Measurements from ENCODE around the gene TMEM63B. TPM values are rescaled to one million over a fixed set of nuclear protein-coding genes. Genes with fewer than 3 reads are reported as not detected.
A peak's percentile ranks its signal among the peaks of the same experiment; 100 is the strongest.
"Not testable (repeated sequence)": the region's sequence is repeated elsewhere in the genome, so short reads cannot be mapped to it uniquely, and the experiment has no call there.

Gene TMEM63B
- total RNA-seq, 2 experiments from 2014 or later, result 7.8 to 8.3 TPM

- intact Hi-C loops (cut with micrococcal nuclease), result no loop called here
- Mint-ChIP-seq H3K4me3 (no peak overlapping the region), H3K27me3 (ENCODE audit: low read depth) (no peaks in the 10 kb centered on the region), H3K9me3 (no peaks in the 10 kb centered on the region), H3K4me1 (ENCODE audit: low read depth) (no peaks in the 10 kb centered on the region), H3K27ac (no peak overlapping the region), H3K36me3 (ENCODE audit: low read depth) (no peaks in the 10 kb centered on the region)
- no peak for DNase-seq
- CTCF ChIA-PET, result interaction anchor here (0.9 kb wide), 1 partner anchor 9 kb away, joined by 4 read pairs; no protein-coding TSS in a partner anchor
These were observed 40.3 kb upstream of the TMEM63B start for GRCh38 chr6:44086931-44087574.

- DNase-seq, result no peak
- Mint-ChIP-seq H3K4me3 (no peak overlapping the region), H3K4me1 (ENCODE audit: low read depth) (no peaks in the 10 kb centered on the region), H3K27me3 (ENCODE audit: low read depth) (no peaks in the 10 kb centered on the region), H3K9me3 (no peaks in the 10 kb centered on the region), H3K27ac (no peak overlapping the region), H3K36me3 (ENCODE audit: low read depth) (no peaks in the 10 kb centered on the region)
- CTCF ChIA-PET, result no interaction called here
- intact Hi-C loops (cut with micrococcal nuclease), result no loop called here
These were observed 39.7 kb upstream of the TMEM63B start for GRCh38 chr6:44087623-44088022.

DNA sequence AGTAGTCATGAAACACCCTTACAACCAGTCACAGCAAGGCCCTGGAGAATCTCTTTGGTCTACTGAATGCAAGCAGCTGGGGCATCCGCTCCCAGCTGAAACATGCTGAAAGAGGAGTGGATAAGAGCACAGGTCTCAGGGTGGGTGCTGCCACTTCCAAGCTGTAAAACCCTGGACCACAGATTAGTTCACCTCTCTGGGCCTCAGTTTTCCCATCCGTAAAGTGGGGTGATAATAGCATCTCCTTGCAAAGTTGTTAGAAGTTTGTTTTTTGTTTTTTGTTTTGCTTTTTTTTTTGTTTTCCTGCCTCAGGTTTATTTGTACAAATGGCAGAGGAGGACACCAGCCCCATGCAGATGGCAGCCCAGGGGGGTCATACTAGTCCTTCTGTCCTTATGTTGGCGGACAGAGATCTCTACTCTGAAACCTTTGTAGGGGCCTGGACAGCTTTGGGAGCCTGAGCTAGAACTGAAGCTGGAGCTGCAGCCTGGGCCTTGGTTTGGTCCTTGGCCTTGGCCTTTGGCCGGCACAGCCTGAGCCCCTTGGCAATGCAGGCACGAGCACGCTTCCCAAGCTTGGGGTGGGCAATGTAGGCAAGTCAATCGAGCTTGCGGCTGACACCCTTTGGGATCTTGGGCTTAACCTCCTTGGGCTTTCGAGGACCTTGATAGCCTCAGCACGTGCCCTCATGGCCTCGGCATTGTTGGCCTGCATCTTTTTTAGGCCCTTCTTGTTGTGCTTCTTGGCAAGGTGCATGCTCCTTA lies 38.3 kb upstream of the TMEM63B start:
- no peak overlapping the region for H3K4me3 Mint-ChIP-seq
- no peaks in the 10 kb centered on the region for H3K4me1 Mint-ChIP-seq (ENCODE audit: low read depth)
- H3K27me3 Mint-ChIP-seq (ENCODE audit: low read depth), result no peaks in the 10 kb centered on the region

GRCh38 chr6:44090465-44090864 lies 36.9 kb upstream of the TMEM63B start:
- no peak for DNase-seq
- H3K27ac Mint-ChIP-seq, result no peak overlapping the region
- CTCF ChIA-PET, result interaction anchor here (1.5 kb wide), 1 partner anchor 12 kb away, joined by 3 read pairs; no protein-coding TSS in a partner anchor
- no peaks in the 10 kb centered on the region for H3K9me3 Mint-ChIP-seq
- H3K27me3 Mint-ChIP-seq (ENCODE audit: low read depth), result no peaks in the 10 kb centered on the region
- no peak overlapping the region for H3K4me3 Mint-ChIP-seq
- H3K4me1 Mint-ChIP-seq (ENCODE audit: low read depth), result no peaks in the 10 kb centered on the region
- H3K36me3 Mint-ChIP-seq (ENCODE audit: low read depth), result no peaks in the 10 kb centered on the region
- intact Hi-C loops (cut with micrococcal nuclease), result no loop called here

More for the DNA sequence above, 38.3 kb upstream of the TMEM63B start:
- intact Hi-C loops (cut with micrococcal nuclease), result no loop called here
- no peak overlapping the region for H3K27ac Mint-ChIP-seq
- no peaks in the 10 kb centered on the region for H3K9me3 Mint-ChIP-seq
- H3K36me3 Mint-ChIP-seq (ENCODE audit: low read depth), result no peaks in the 10 kb centered on the region
- no peak for DNase-seq
- CTCF ChIA-PET, result interaction anchor here (0.6 to 1.5 kb wide), 2 partner anchors 10 to 349 kb away, joined by 3 to 5 read pairs; no protein-coding TSS in a partner anchor

DNA sequence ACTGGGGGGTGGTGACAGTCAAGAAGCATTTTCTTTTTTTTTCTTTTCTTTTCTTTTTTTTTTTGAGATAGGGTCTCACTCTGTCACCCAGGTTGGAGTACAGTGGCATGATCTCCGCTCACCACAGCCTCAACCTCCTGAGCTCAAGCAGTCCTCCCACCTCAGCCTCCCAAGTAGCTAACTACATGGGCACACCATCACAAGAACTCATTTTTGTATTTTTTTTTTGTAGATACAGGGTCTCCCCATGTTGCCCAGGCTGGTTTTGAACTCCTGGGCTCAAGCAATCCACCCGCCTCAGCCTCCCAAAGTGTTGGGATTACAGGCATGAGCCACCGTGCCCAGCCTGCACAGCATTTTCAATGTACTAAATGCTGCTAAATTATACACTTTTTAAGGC lies 36.0 kb upstream of the TMEM63B start:
- H3K27ac Mint-ChIP-seq; intact Hi-C loops (cut with micrococcal nuclease); DNase-seq; H3K4me1 Mint-ChIP-seq (ENCODE audit: low read depth); H3K4me3 Mint-ChIP-seq; H3K36me3 Mint-ChIP-seq (ENCODE audit: low read depth); H3K9me3 Mint-ChIP-seq; H3K27me3 Mint-ChIP-seq (ENCODE audit: low read depth): not testable (repeated sequence)
- CTCF ChIA-PET, result interaction anchor here (0.7 to 0.9 kb wide), 3 partner anchors 60 to 1795 kb away, joined by 3 to 5 read pairs (median 4); no protein-coding TSS in a partner anchor

DNA sequence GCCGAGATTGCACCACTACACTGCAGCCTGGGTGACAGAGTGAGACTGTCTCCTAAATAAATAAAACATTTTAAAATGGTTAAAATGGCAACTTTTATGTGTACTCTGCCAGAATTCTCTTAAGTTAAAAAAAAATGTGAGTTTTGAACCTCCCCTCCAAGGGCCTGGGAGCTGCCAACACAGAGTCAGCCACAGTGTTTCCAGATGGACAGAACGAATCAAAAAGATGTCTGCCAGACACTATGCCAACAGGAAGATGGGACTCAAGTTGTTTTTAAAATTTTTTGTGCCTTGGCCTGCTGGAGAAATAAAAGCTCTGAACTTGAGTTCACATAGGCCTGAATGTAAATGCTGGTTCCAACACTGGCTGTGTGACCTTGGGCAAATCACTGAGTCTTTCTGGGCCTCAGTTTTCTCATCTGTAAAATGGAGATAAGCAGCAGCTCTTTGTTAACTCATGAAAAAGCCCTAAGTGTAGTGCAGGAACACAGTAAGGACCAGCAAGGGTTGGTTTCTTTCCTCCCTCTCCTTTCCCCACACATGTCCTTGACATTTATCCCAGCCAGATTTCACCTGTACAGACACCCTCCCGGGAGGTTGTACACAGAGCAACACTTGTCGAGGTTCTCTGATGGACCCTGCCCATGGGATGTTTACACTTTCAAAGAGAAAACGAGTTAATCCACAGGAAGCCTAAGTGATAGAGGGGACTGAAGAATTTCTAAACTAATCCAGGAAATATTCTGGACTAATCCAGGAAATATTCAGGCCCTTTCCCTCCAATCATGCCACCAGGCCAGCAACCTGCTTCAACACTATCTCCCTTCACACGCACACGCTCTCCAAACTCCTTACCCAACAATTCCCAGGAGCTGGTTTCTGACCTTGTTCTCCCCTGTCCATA lies 35.1 kb upstream of the TMEM63B start:
- Mint-ChIP-seq H3K27me3 (ENCODE audit: low read depth) (no peaks in the 10 kb centered on the region), H3K27ac (no peak overlapping the region), H3K4me3 (no peak overlapping the region), H3K9me3 (no peaks in the 10 kb centered on the region), H3K36me3 (ENCODE audit: low read depth) (no peaks in the 10 kb centered on the region), H3K4me1 (ENCODE audit: low read depth) (no peaks in the 10 kb centered on the region)
- DNase-seq, result no peak
- intact Hi-C loops (cut with micrococcal nuclease), result no loop called here
- CTCF ChIA-PET, result interaction anchor here (0.7 to 1.1 kb wide), 3 partner anchors 14 to 1796 kb away, joined by 3 to 5 read pairs (median 3); no protein-coding TSS in a partner anchor

- intact Hi-C loops (cut with micrococcal nuclease), result no loop called here
- H3K27ac Mint-ChIP-seq, result no peak overlapping the region
- H3K27me3 Mint-ChIP-seq (ENCODE audit: low read depth), result no peaks in the 10 kb centered on the region
- no peaks in the 10 kb centered on the region for H3K4me1 Mint-ChIP-seq (ENCODE audit: low read depth)
- H3K4me3 Mint-ChIP-seq, result no peak overlapping the region
- no peaks in the 10 kb centered on the region for H3K36me3 Mint-ChIP-seq (ENCODE audit: low read depth)
- CTCF ChIA-PET, result interaction anchor here (1.1 kb wide), 1 partner anchor 14 kb away, joined by 3 read pairs; no protein-coding TSS in a partner anchor
- H3K9me3 Mint-ChIP-seq, result no peaks in the 10 kb centered on the region
- DNase-seq, result no peak
These were observed 34.3 kb upstream of the TMEM63B start for GRCh38 chr6:44093066-44093465.

GRCh38 chr6:44093750-44094402 lies 33.5 kb upstream of the TMEM63B start:
- Mint-ChIP-seq H3K36me3 (ENCODE audit: low read depth) (no peaks in the 10 kb centered on the region), H3K4me1 (ENCODE audit: low read depth) (no peaks in the 10 kb centered on the region), H3K4me3 (no peak overlapping the region), H3K27me3 (ENCODE audit: low read depth) (no peaks in the 10 kb centered on the region), H3K9me3 (no peaks in the 10 kb centered on the region), H3K27ac (no peak overlapping the region)
- CTCF ChIA-PET, result interaction anchor here (0.6 kb wide), 2 partner anchors 27 to 335 kb away, joined by 3 to 6 read pairs; no protein-coding TSS in a partner anchor
- no peak for DNase-seq
- intact Hi-C loops (cut with micrococcal nuclease), result no loop called here

GRCh38 chr6:44094403-44095242 lies 32.7 kb upstream of the TMEM63B start:
- DNase-seq, result no peak
- Mint-ChIP-seq H3K27ac (no peak overlapping the region), H3K4me1 (ENCODE audit: low read depth) (no peaks in the 10 kb centered on the region), H3K9me3 (no peaks in the 10 kb centered on the region), H3K4me3 (no peak overlapping the region), H3K27me3 (ENCODE audit: low read depth) (no peaks in the 10 kb centered on the region), H3K36me3 (ENCODE audit: low read depth) (no peaks in the 10 kb centered on the region)
- intact Hi-C loops (cut with micrococcal nuclease), result loop anchor here (5.0 kb wide), 1 partner anchor 143 kb away; no protein-coding TSS in a partner anchor
- CTCF ChIA-PET, result interaction anchor here (0.6 to 1.5 kb wide), 3 partner anchors 9 to 59 kb away, joined by 3 to 9 read pairs (median 4); no protein-coding TSS in a partner anchor

GRCh38 chr6:44095243-44095623 lies 32.1 kb upstream of the TMEM63B start:
- H3K27ac Mint-ChIP-seq; H3K4me3 Mint-ChIP-seq; H3K9me3 Mint-ChIP-seq; H3K4me1 Mint-ChIP-seq (ENCODE audit: low read depth); DNase-seq; H3K27me3 Mint-ChIP-seq (ENCODE audit: low read depth); H3K36me3 Mint-ChIP-seq (ENCODE audit: low read depth): not testable (repeated sequence)
- CTCF ChIA-PET, result interaction anchor here (1.3 to 1.5 kb wide), 2 partner anchors 9 to 58 kb away, joined by 4 to 9 read pairs; no protein-coding TSS in a partner anchor
- intact Hi-C loops (cut with micrococcal nuclease), result loop anchor here (5.0 kb wide), 1 partner anchor 142 kb away; no protein-coding TSS in a partner anchor

- CTCF ChIA-PET, result interaction anchor here (0.6 to 5.2 kb wide), 16 partner anchors 17 to 246 kb away, joined by 3 to 38 read pairs (median 3); partner anchors contain the start of genes CAPN11, SLC35B2 and SPATS1
- Mint-ChIP-seq H3K27me3 (ENCODE audit: low read depth) (no peaks in the 10 kb centered on the region), H3K27ac (no peak overlapping the region), H3K4me1 (ENCODE audit: low read depth) (no peaks in the 10 kb centered on the region), H3K4me3 (no peak overlapping the region), H3K9me3 (no peaks in the 10 kb centered on the region), H3K36me3 (ENCODE audit: low read depth) (no peaks in the 10 kb centered on the region)
- intact Hi-C loops (cut with micrococcal nuclease), result loop anchor here (1.0 to 5.0 kb wide), 4 partner anchors 56 to 242 kb away; partner anchors contain the start of gene NFKBIE
- DNase-seq, result peak; percentile 89
These were observed 30.7 kb upstream of the TMEM63B start for GRCh38 chr6:44096612-44097011.

Data from activated naive CD4-positive, alpha-beta T cell treated with anti-CD3 and anti-CD28 coated beads for 36 hours (primary cell).